ENCODE measurements around the gene ROBO2.

- TF ChIP-seq EZH2 (IDR thresholded peaks at IDR 0.05; ENCODE audit: borderline replicate concordance) (no peak), EZH2phosphoT487 (IDR thresholded peaks at IDR 0.05; ENCODE audit: low read depth, severe bottlenecking, unreplicated experiment) (no peak), CTCF (IDR thresholded peaks at IDR 0.05; ENCODE audit: poor library complexity) (no peak)
Measured at GRCh38 chr3:77491961-77492360, 452.1 kb downstream of the ROBO2 start.

Data from hepatocyte (in vitro differentiated cells).